ENCODE data around the gene NCAM1.

- no peak for TF ChIP-seq CTCF (IDR thresholded peaks at IDR 0.05; ENCODE audit: insufficient read depth, low read length, poor library complexity, severe bottlenecking)
- TF ChIP-seq EZH2phosphoT487 (conservative IDR thresholded peaks at IDR 0.05; ENCODE audit: low read length) = no peak
Measured at GRCh38 chr11:113152500-113152899, 191.3 kb downstream of the NCAM1 start.

Data from SU-DHL-6 (cell line).